Breast epithelium (tissue), 3 donors: ENCODE results near the gene TCOF1.

ENCODE experiments used
- CTCF ChIP-seq, 3 donors: fragments of 450-650 bp; IDR thresholded peaks; one replicate each; pipeline ENCODE4 v1.5.1; 2016 to 2017; ENCODE audit warnings: antibody characterized with exemption in 3 of 3, mild to moderate bottlenecking in 3 of 3, moderate library complexity in 3 of 3
- POLR2A ChIP-seq: fragments of 450-650 bp; IDR thresholded peaks from one replicate; pipeline ENCODE4 v1.6.1; 2016; ENCODE audit warnings: antibody characterized with exemption, mild to moderate bottlenecking, moderate library complexity
- POLR2AphosphoS5 ChIP-seq, 3 donors: sonication (generic); formaldehyde crosslinking; IDR thresholded peaks; one replicate each; pipeline ENCODE4 v1.6.1; 2017; ENCODE audit warnings: antibody characterized with exemption in 3 of 3

DNA sequence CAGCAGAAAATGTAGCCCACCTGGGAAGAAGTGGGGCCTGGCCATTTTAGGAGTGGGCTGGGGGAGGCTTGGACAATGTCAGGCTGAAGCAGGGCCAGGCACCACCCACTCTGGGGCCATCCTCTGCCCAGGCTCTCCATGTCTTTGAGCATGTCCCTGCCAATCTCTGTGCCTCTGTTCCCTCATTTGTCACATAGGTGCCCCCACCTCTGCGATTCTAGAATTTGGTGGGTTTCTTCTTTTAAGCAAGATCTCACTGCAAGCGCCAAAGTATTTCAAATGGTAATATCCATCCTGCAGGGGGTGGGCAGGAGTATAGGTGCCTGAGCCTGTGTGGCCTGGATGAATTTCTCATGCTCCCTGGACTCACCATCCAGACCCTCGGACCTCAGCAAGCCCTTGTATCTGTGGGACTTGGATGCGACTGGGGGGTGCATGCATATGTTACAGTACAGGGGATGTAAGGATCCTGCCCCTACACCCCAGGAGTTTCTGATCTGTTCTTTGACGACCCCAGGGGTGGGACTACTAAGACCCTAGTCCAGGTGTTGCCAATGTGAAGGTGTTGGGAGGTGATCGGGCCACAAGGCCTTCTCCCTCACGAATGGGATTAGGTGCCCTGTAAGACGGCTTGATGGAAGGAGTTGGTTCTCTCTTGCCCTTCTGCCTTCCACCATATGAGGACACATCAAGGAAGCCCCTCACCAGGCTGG lies 50.9 kb downstream of the TCOF1 start:
- TF ChIP-seq POLR2A, result no peak
- no peak for TF ChIP-seq CTCF (IDR thresholded peaks at IDR 0.05)
- no peak for TF ChIP-seq POLR2AphosphoS5 (IDR thresholded peaks at IDR 0.05)
